Measurements from ENCODE around the gene KCMF1. TPM values are rescaled to one million over a fixed set of nuclear protein-coding genes. Genes with fewer than 3 reads are reported as not detected.

KCMF1 gene
- total RNA-seq, 1 donor: 64.5 TPM

- DNase-seq (ENCODE audit: low read depth): no peak
- H3K4me3 ChIP-seq (ENCODE audit: low read depth, low read length): no peak overlapping the region
- no peak for TF ChIP-seq CTCF (IDR thresholded peaks at IDR 0.05; ENCODE audit: insufficient read depth, low read length)
Measured at GRCh38 chr2:85012431-85012830, 41.5 kb downstream of the KCMF1 start.

GRCh38 chr2:85012855-85013254, 41.9 kb downstream of the KCMF1 start:
- no peak for DNase-seq (ENCODE audit: low read depth)
- no peak overlapping the region for H3K4me3 ChIP-seq (ENCODE audit: low read depth, low read length)
- no peak for TF ChIP-seq CTCF (IDR thresholded peaks at IDR 0.05; ENCODE audit: insufficient read depth, low read length)

- peak; percentile 25 for TF ChIP-seq CTCF (IDR thresholded peaks at IDR 0.05; ENCODE audit: insufficient read depth, low read length)
- DNase-seq (ENCODE audit: low read depth): peak; percentile 48
- no peak overlapping the region for H3K4me3 ChIP-seq (ENCODE audit: low read depth, low read length)
Measured at GRCh38 chr2:85015653-85016360, 44.8 kb downstream of the KCMF1 start.

GRCh38 chr2:85016446-85016845, 45.5 kb downstream of the KCMF1 start:
- no peak overlapping the region for H3K4me3 ChIP-seq (ENCODE audit: low read depth, low read length)
- peak; percentile 23 for DNase-seq (ENCODE audit: low read depth)
- TF ChIP-seq CTCF (IDR thresholded peaks at IDR 0.05; ENCODE audit: insufficient read depth, low read length): no peak

GRCh38 chr2:85017411-85018048, 46.6 kb downstream of the KCMF1 start:
- no peak overlapping the region for H3K4me3 ChIP-seq (ENCODE audit: low read depth, low read length)
- TF ChIP-seq CTCF (IDR thresholded peaks at IDR 0.05; ENCODE audit: insufficient read depth, low read length): peak; percentile 41
- peak; percentile 62 for DNase-seq (ENCODE audit: low read depth)

- DNase-seq (ENCODE audit: low read depth): peak; percentile 10
- H3K4me3 ChIP-seq (ENCODE audit: low read depth, low read length): no peak overlapping the region
- no peak for TF ChIP-seq CTCF (IDR thresholded peaks at IDR 0.05; ENCODE audit: insufficient read depth, low read length)
Measured at GRCh38 chr2:85018049-85018447, 47.1 kb downstream of the KCMF1 start.
